PFSK-1 (cell line): ENCODE data around the gene SRPK3.

Source experiments
- FOXP2 ChIP-seq: optimal IDR thresholded peaks from 2 replicates; pipeline ENCODE3; 2011; ENCODE audit warnings: borderline replicate concordance, control low read depth, inconsistent platforms; ENCODE audit not compliant: insufficient read depth; ENCODE audit errors: extremely low read length, extremely low read depth
- POLR2AphosphoS5 ChIP-seq: IDR thresholded peaks from 2 replicates; pipeline ENCODE4 v1.6.1; 2012; ENCODE audit warnings: low read depth, mild to moderate bottlenecking, control low read depth, low read length, moderate library complexity
- SIN3A ChIP-seq: IDR thresholded peaks from 2 replicates; pipeline ENCODE4 v1.6.1; 2012; ENCODE audit warnings: mild to moderate bottlenecking, low read length, moderate library complexity, borderline replicate concordance; ENCODE audit not compliant: insufficient read depth
- TAF1 ChIP-seq: IDR thresholded peaks from 2 replicates; pipeline ENCODE4 v1.6.1; 2012; ENCODE audit warnings: low read length, control low read depth, borderline replicate concordance; ENCODE audit not compliant: insufficient read depth
- TF ChIP-seq, protein P1 (sequence below), 2 experiments: IDR thresholded peaks; 2 replicates each; pipeline versions ENCODE4 v1.6.1 to v1.8.0; 2011 to 2012; ENCODE audit warnings: low read depth in 2 of 2, low read length in 2 of 2, control low read depth in 1 of 2, inconsistent platforms in 1 of 2, mild to moderate bottlenecking in 1 of 2, moderate library complexity in 1 of 2; ENCODE audit not compliant: insufficient read depth in 1 of 2

DNA sequence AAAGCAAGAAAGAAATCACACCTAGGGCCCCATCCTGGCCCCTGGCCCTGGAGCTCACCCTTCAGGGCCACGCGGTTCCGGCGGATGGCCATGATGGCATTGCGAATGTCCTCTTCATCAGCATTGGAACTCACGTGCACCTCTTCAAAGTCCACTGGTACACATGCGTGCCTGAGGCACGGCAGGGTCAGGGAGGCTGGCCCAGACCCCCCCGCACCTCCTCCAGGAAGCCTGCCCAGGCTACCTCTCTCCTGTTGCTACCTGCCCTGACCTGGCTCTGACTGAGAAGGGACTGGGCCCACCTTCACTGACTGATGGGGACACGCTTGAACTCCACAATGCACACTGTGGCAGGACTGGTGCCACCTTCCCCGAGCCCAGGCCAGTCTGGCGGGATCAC lies 8.8 kb downstream of the SRPK3 start:
- TF ChIP-seq POLR2AphosphoS5 (no peak), TAF1 (no peak), SIN3A (no peak), FOXP2 (no peak)
- TF ChIP-seq, protein P1, sequence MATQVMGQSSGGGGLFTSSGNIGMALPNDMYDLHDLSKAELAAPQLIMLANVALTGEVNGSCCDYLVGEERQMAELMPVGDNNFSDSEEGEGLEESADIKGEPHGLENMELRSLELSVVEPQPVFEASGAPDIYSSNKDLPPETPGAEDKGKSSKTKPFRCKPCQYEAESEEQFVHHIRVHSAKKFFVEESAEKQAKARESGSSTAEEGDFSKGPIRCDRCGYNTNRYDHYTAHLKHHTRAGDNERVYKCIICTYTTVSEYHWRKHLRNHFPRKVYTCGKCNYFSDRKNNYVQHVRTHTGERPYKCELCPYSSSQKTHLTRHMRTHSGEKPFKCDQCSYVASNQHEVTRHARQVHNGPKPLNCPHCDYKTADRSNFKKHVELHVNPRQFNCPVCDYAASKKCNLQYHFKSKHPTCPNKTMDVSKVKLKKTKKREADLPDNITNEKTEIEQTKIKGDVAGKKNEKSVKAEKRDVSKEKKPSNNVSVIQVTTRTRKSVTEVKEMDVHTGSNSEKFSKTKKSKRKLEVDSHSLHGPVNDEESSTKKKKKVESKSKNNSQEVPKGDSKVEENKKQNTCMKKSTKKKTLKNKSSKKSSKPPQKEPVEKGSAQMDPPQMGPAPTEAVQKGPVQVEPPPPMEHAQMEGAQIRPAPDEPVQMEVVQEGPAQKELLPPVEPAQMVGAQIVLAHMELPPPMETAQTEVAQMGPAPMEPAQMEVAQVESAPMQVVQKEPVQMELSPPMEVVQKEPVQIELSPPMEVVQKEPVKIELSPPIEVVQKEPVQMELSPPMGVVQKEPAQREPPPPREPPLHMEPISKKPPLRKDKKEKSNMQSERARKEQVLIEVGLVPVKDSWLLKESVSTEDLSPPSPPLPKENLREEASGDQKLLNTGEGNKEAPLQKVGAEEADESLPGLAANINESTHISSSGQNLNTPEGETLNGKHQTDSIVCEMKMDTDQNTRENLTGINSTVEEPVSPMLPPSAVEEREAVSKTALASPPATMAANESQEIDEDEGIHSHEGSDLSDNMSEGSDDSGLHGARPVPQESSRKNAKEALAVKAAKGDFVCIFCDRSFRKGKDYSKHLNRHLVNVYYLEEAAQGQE (IDR thresholded peaks at IDR 0.05; ENCODE audit: insufficient read depth in 1 of 2, low read depth in 2 of 2, low read length in 2 of 2) = no peak
